OCI-LY1 (cell line): ENCODE results near the gene CYTH3.

Source experiments
- H2AFZ ChIP-seq: fragments of 200-600 bp; sonication (generic), shearing (Covaris generic); 2 replicates; pipeline ENCODE4 v1.6.0; 2014; ENCODE audit warnings: antibody characterized with exemption, mild to moderate bottlenecking, low read length
- H3F3A ChIP-seq: fragments of 200-600 bp; sonication (generic), shearing (Covaris generic); 2 replicates; pipeline ENCODE4 v1.6.0; 2014; ENCODE audit warnings: mild to moderate bottlenecking, antibody characterized with exemption, low read length, moderate library complexity; ENCODE audit not compliant: insufficient read depth
- H3K27ac ChIP-seq: fragments of 200-600 bp; sonication (generic); 2 replicates; pipeline ENCODE4 v1.5.1; 2014; ENCODE audit warnings: low read length, mixed run types, mild to moderate bottlenecking, low read depth; ENCODE audit not compliant: poor library complexity, severe bottlenecking
- H3K27me3 ChIP-seq: fragments of 200-600 bp; sonication (generic); 2 replicates; pipeline ENCODE4 v1.6.0; 2014; ENCODE audit warnings: antibody characterized with exemption, mild to moderate bottlenecking, low read length, moderate library complexity; ENCODE audit not compliant: insufficient read depth
- H3K36me3 ChIP-seq: fragments of 200-600 bp; sonication (generic); 2 replicates; pipeline ENCODE4 v1.6.1; 2014; ENCODE audit warnings: mild to moderate bottlenecking, antibody characterized with exemption, low read length, moderate library complexity, mixed read lengths; ENCODE audit not compliant: insufficient read depth
- H3K4me1 ChIP-seq: fragments of 200-600 bp; sonication (generic); 2 replicates; pipeline ENCODE4 v1.5.1; 2014; ENCODE audit warnings: mild to moderate bottlenecking, low read length, moderate library complexity; ENCODE audit not compliant: insufficient read depth, severe bottlenecking
- H3K4me2 ChIP-seq: fragments of 200-600 bp; sonication (generic), shearing (Covaris generic); 2 replicates; pipeline ENCODE4 v1.6.1; 2014; ENCODE audit warnings: low read length
- H3K4me3 ChIP-seq: fragments of 200-600 bp; sonication (generic); 2 replicates; pipeline ENCODE4 v1.5.1; 2014; ENCODE audit warnings: low read length, low read depth, mild to moderate bottlenecking, mixed read lengths; ENCODE audit not compliant: poor library complexity, severe bottlenecking
- H3K79me2 ChIP-seq: fragments of 200-600 bp; shearing (Covaris generic); 2 replicates; pipeline ENCODE4 v1.6.1; 2016; ENCODE audit warnings: mixed run types, low read length, mixed read lengths; ENCODE audit not compliant: insufficient read depth
- H3K9ac ChIP-seq: fragments of 200-600 bp; sonication (generic), shearing (Covaris generic); 2 replicates; pipeline ENCODE4 v1.6.1; 2014; ENCODE audit warnings: mild to moderate bottlenecking, low read length, mixed read lengths
- H3K9me2 ChIP-seq: fragments of 200-600 bp; sonication (generic), shearing (Covaris generic); 2 replicates; pipeline ENCODE4 v1.6.1; 2014; ENCODE audit warnings: low read depth, mild to moderate bottlenecking, low read length, mixed read lengths
- H3K9me3 ChIP-seq: fragments of 200-600 bp; shearing (Covaris generic); 2 replicates; pipeline ENCODE4 v1.6.1; 2014; ENCODE audit warnings: low read length, mixed read lengths
- H4K20me1 ChIP-seq: fragments of 200-600 bp; sonication (generic), shearing (Covaris generic); 2 replicates; pipeline ENCODE4 v1.6.0; 2016; ENCODE audit warnings: mild to moderate bottlenecking, low read length; ENCODE audit not compliant: insufficient read depth
- CTCF ChIP-seq: fragments of 200-600 bp; sonication (generic), shearing (Covaris generic); IDR thresholded peaks from 2 replicates; pipeline ENCODE4 v1.5.1; 2017; ENCODE audit warnings: mild to moderate bottlenecking, antibody characterized with exemption, low read length, moderate library complexity, mixed read lengths
- EZH2 ChIP-seq: fragments of 200-600 bp; sonication (generic), shearing (Covaris generic); IDR thresholded peaks from 2 replicates; pipeline ENCODE4 v1.8.0; 2017; ENCODE audit warnings: borderline replicate concordance, mixed run types, mild to moderate bottlenecking, antibody characterized with exemption, low read length, moderate library complexity, mixed read lengths

Gene CYTH3

DNA sequence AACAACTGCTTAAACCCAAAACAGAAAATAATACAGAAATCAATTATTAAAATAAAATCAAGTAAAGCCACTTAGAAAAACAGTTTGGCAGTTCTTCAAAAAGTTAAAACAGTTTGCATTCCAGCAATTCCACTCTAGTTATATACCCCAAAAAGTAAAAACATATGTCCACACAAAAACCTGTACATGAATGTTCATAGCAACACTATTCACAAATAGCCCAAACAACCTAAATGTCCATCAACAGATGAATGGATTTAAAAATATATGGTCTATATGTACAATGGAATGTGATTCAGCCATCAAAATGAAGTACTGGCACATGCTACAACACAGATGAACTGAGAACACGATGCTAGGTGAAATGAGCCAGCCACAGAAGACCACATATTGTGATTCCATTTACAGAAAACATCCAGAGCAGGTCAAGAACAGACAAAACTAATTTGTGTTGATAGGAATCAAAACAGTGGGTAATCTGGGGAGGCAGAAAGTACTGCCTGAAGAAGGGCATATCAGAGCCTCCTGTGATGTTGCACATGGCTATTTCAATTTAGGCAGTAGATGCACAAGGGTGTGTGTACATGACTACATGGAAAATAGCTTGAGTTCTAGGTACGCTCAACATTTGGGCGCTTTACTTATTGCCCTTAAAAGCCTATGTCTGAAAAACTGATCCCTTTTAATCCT is 66.3 kb downstream of the CYTH3 start:
- TF ChIP-seq EZH2 = no peak
- TF ChIP-seq CTCF = no peak
- Histone ChIP-seq H3K36me3 (no peaks in the 10 kb centered on the region), H2AFZ (no peak overlapping the region), H3K27me3 (no peaks in the 10 kb centered on the region), H3K9me3 (no peaks in the 10 kb centered on the region), H3K9ac (no peak overlapping the region), H4K20me1 (no peaks in the 10 kb centered on the region), H3K27ac (no peak overlapping the region), H3K9me2 (no peaks in the 10 kb centered on the region), H3K4me3 (no peak overlapping the region), H3K4me1 (no peaks in the 10 kb centered on the region), H3F3A (no peaks in the 10 kb centered on the region), H3K79me2 (no peaks in the 10 kb centered on the region), H3K4me2 (no peak overlapping the region)

DNA sequence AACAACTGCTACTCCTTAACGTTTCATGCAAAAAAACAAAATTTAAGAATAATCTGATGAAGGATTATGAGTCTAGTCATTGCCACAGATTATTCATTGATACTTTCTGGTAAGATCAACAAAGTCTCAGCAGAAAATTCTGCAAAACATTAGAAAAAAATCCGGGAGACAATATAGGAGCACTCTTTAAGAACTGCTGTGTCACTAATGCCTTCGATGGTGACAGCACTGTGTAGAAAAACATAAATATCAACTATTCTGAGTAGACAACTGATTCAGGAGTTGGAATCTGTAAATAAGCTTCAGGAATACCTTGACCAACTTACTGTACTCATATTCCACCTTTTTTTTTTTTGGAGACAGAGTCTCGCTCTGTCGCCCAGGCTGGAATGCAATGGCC is 69.0 kb downstream of the CYTH3 start:
- H3K9me2 ChIP-seq = no peaks in the 10 kb centered on the region
- H3K27ac ChIP-seq = no peak overlapping the region
- no peaks in the 10 kb centered on the region for H3K36me3 ChIP-seq
- H3K4me2 ChIP-seq = no peak overlapping the region
- H4K20me1 ChIP-seq = no peaks in the 10 kb centered on the region
- no peak overlapping the region for H2AFZ ChIP-seq
- no peaks in the 10 kb centered on the region for H3K79me2 ChIP-seq
- TF ChIP-seq CTCF (no peak), EZH2 (no peak)
- no peak overlapping the region for H3K9ac ChIP-seq
- H3K4me3 ChIP-seq = no peak overlapping the region
- no peaks in the 10 kb centered on the region for H3F3A ChIP-seq
- H3K4me1 ChIP-seq = no peaks in the 10 kb centered on the region
- no peaks in the 10 kb centered on the region for H3K9me3 ChIP-seq
- H3K27me3 ChIP-seq = 0 out of 2 replicates have a peak, but pooled peaks cover 4% of the 10 kb centered on the region

- no peaks in the 10 kb centered on the region for H3K36me3 ChIP-seq
- H3K9me3 ChIP-seq = no peaks in the 10 kb centered on the region
- 0 out of 2 replicates have a peak, but pooled peaks cover 4% of the 10 kb centered on the region for H3K27me3 ChIP-seq
- no peaks in the 10 kb centered on the region for H3K4me1 ChIP-seq
- no peaks in the 10 kb centered on the region for H3F3A ChIP-seq
- no peak overlapping the region for H2AFZ ChIP-seq
- no peaks in the 10 kb centered on the region for H3K9me2 ChIP-seq
- H4K20me1 ChIP-seq = no peaks in the 10 kb centered on the region
- no peak overlapping the region for H3K27ac ChIP-seq
- TF ChIP-seq CTCF (no peak), EZH2 (no peak)
- H3K4me2 ChIP-seq = no peak overlapping the region
- H3K79me2 ChIP-seq = no peaks in the 10 kb centered on the region
- H3K4me3 ChIP-seq = no peak overlapping the region
- H3K9ac ChIP-seq = no peak overlapping the region
Observed at GRCh38 chr7:6202117-6202516, 70.3 kb downstream of the CYTH3 start.
